ENCODE results near the gene PTCH2. TPM values are rescaled to one million over a fixed set of nuclear protein-coding genes. Genes with fewer than 3 reads are reported as not detected.
"Not testable (repeated sequence)": the region's sequence is repeated elsewhere in the genome, so short reads cannot be mapped to it uniquely, and the experiment has no call there.

PTCH2 gene
- total RNA-seq, 4 donors from 2014 or later, result 0.14 to 1.2 (median 0.64) TPM; not detected in 1

GRCh38 chr1:44826375-44827196, 16.5 kb downstream of the PTCH2 start:
- in situ Hi-C loops (cut with MboI; ENCODE audit: low pct_ligation_motif_present in 1 of 4, low pct_unique_long_range_greater_than_20kb in 1 of 4, low sequenced_read_pairs in 3 of 4) (loop anchor here in 3 of 4 donors (25.0 kb wide), 3 partner anchors 186 to 661 kb away; partner anchors contain the start of genes HECTD3 (in 1 of the 3), TESK2 (in 1 of the 3) and UROD (in 1 of the 3)), intact Hi-C loops (cut with DNase I; ENCODE audit: low total_unique reads) (no loop called here)
- WGBS, 2 donors (ENCODE audit: low coverage in 1 of 2), result 59% methylated on average over 23 of the region's 24 CpGs; no CpG with 5 or more reads in 1 of the 2 donors
- no peak for TF ChIP-seq POLR2A (IDR thresholded peaks at IDR 0.05)
- no peak for TF ChIP-seq EP300 (IDR thresholded peaks at IDR 0.05; ENCODE audit: low read depth)
- TF ChIP-seq POLR2AphosphoS5 (IDR thresholded peaks at IDR 0.05), result no peak
- TF ChIP-seq CTCF (IDR thresholded peaks at IDR 0.05), result no peak
- no peaks in the 10 kb centered on the region for H3K27me3 ChIP-seq
- H3K27ac ChIP-seq, result peak overlapping the region in 1 of 4 donors; percentile 14
- no peaks in the 10 kb centered on the region for H3K36me3 ChIP-seq
- DNase-seq, result peak; percentile 30
- H3K9me3 ChIP-seq, result no peaks in the 10 kb centered on the region
- no peak overlapping the region for H3K4me3 ChIP-seq
- no peaks in the 10 kb centered on the region for H3K4me1 ChIP-seq

DNA sequence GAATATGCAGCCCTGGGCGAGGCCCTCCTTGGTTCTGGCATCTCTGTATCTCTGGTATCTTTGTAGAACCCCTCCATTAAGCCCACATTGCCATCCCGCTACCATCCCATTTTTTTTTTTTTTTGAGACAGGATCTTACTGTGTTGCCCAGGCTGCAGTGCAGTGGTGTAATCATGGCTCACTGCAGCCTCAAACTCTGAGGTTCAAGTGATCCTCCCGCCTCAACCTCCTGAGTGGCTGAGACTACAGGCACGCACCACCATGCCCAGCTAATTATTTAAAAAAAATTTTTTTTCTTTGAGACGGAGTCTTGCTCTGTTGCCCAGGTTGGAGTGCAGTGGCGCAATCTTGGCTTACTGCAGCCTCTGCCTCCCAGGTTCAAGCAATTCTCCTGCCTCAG, 18.7 kb downstream of the PTCH2 start:
- intact Hi-C loops (cut with DNase I; ENCODE audit: low total_unique reads); H3K27me3 ChIP-seq; in situ Hi-C loops (cut with MboI; ENCODE audit: low pct_ligation_motif_present in 1 of 4, low pct_unique_long_range_greater_than_20kb in 1 of 4, low sequenced_read_pairs in 3 of 4); H3K36me3 ChIP-seq; H3K4me3 ChIP-seq; DNase-seq; H3K9me3 ChIP-seq; H3K27ac ChIP-seq: not testable (repeated sequence)
- H3K4me1 ChIP-seq, result peaks cover under 1 to 13% (median 4%) of the 10 kb centered on the region in 4 donors
- WGBS, 2 donors (ENCODE audit: low coverage in 1 of 2), result 89 to 93% methylated on average over 4 to 6 of the region's 6 CpGs

DNA sequence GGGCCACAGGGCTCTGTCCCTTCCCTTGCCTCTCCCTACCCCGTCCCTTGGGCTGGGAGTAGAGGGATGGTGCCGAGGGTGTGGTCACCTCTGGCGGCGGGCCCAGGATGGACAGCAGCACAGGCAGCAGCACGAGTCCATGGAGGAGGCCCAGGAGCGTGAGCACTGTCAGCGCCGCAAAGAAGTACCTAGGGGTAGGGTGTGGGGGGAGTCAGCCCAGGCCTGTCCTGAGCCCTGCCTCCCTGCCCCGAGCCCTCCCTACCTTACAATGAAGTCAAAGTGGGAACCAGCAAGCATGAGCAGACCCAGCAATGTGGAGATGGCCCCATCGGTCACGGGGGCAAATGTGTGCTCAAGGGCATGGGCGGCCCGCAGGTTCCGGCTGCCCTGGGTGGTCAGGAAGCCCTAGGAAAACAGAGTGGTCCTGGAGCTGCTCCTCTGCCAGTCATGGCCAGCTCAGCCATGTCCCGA, 20.0 kb downstream of the PTCH2 start:
- no peaks in the 10 kb centered on the region for H3K36me3 ChIP-seq
- in situ Hi-C loops (cut with MboI; ENCODE audit: low pct_ligation_motif_present in 1 of 4, low pct_unique_long_range_greater_than_20kb in 1 of 4, low sequenced_read_pairs in 3 of 4), result no loop called here
- TF ChIP-seq POLR2AphosphoS5 (IDR thresholded peaks at IDR 0.05) (no peak), EP300 (IDR thresholded peaks at IDR 0.05; ENCODE audit: low read depth) (no peak), CTCF (IDR thresholded peaks at IDR 0.05) (no peak), POLR2A (IDR thresholded peaks at IDR 0.05) (no peak)
- no peak overlapping the region for H3K4me3 ChIP-seq
- no peaks in the 10 kb centered on the region for H3K9me3 ChIP-seq
- intact Hi-C loops (cut with DNase I; ENCODE audit: low total_unique reads), result no loop called here
- H3K4me1 ChIP-seq, result peaks cover 3 to 23% (median 12%) of the 10 kb centered on the region in 4 donors
- peak; percentile 13 for DNase-seq
- no peak overlapping the region for H3K27ac ChIP-seq
- 80% methylated on average over 15 of the region's 15 CpGs; no CpG with 5 or more reads in 1 of the 2 donors for WGBS, 2 donors (ENCODE audit: low coverage in 1 of 2)
- no peaks in the 10 kb centered on the region for H3K27me3 ChIP-seq

DNA sequence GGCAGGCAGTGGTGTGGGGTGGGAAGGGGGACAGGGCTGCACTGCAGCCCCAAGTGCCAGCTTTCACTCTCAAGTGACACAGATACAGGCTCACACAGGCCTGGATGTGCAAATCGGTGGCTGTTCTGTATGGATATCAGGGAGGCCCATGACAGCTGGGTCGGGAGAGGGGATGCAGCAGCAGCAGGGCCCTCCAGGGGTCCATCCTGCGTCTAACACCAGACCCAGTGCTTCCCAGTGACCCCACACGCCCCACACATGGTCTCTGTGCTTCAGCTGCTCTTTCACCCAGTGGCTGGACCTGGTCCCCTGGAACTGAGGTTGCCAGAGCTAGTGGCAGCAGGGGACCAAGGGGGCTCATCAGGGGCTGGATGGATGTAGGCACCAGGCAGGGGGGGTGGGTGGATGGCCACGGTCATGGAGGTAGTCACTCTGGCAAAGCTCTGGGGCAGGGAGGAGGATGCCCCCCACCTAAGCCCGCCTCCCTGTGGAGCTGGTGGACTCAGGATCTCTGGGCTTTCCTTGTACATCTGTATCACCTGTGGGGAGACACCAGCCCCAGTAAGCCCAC, 20.8 kb downstream of the PTCH2 start:
- no peaks in the 10 kb centered on the region for H3K36me3 ChIP-seq
- H3K27me3 ChIP-seq, result no peaks in the 10 kb centered on the region
- H3K4me1 ChIP-seq, result peaks cover 3 to 23% (median 12%) of the 10 kb centered on the region in 4 donors
- DNase-seq, result no peak
- in situ Hi-C loops (cut with MboI; ENCODE audit: low pct_ligation_motif_present in 1 of 4, low pct_unique_long_range_greater_than_20kb in 1 of 4, low sequenced_read_pairs in 3 of 4) (no loop called here), intact Hi-C loops (cut with DNase I; ENCODE audit: low total_unique reads) (no loop called here)
- no peak overlapping the region for H3K4me3 ChIP-seq
- TF ChIP-seq EP300 (IDR thresholded peaks at IDR 0.05; ENCODE audit: low read depth), result no peak
- no peak overlapping the region for H3K27ac ChIP-seq
- H3K9me3 ChIP-seq, result no peaks in the 10 kb centered on the region
- WGBS, 2 donors (ENCODE audit: low coverage in 1 of 2), result 86% methylated on average over 6 of the region's 6 CpGs; no CpG with 5 or more reads in 1 of the 2 donors

GRCh38 chr1:44821240-44821715, 21.8 kb downstream of the PTCH2 start:
- WGBS, 2 donors (ENCODE audit: low coverage in 1 of 2), result 83 to 88% methylated on average over 2 to 9 of the region's 9 CpGs
- no peak for TF ChIP-seq EP300 (IDR thresholded peaks at IDR 0.05; ENCODE audit: low read depth)
- no peak for TF ChIP-seq POLR2A (IDR thresholded peaks at IDR 0.05)
- TF ChIP-seq CTCF (IDR thresholded peaks at IDR 0.05), result no peak
- no peak for TF ChIP-seq POLR2AphosphoS5 (IDR thresholded peaks at IDR 0.05)
- no peak for DNase-seq
- in situ Hi-C loops (cut with MboI; ENCODE audit: low pct_ligation_motif_present in 1 of 4, low pct_unique_long_range_greater_than_20kb in 1 of 4, low sequenced_read_pairs in 3 of 4), result no loop called here
- Histone ChIP-seq H3K4me3 (no peak overlapping the region), H3K9me3 (no peaks in the 10 kb centered on the region), H3K27ac (peak overlapping the region in 3 of 4 donors; percentile 9 to 91 (median 90)), H3K27me3 (no peaks in the 10 kb centered on the region), H3K36me3 (no peaks in the 10 kb centered on the region), H3K4me1 (peaks cover 3 to 23% (median 12%) of the 10 kb centered on the region in 4 donors)
- intact Hi-C loops (cut with DNase I; ENCODE audit: low total_unique reads), result no loop called here

Data from transverse colon (tissue), 4 donors.